Retinal pigment epithelial cell (primary cell): ENCODE data around the gene THYN1.
"Not testable (repeated sequence)": the region's sequence is repeated elsewhere in the genome, so short reads cannot be mapped to it uniquely, and the experiment has no call there.

ENCODE experiments used
- DNase-seq: peaks from one replicate; pipeline ENCODE4 v3.0.0-alpha.2; 2010; ENCODE audit warnings: low read depth
- H3K4me3 ChIP-seq: 2 replicates; pipeline ENCODE4 v1.5.1; 2011; ENCODE audit warnings: mild to moderate bottlenecking, low read length, control low read depth, moderate library complexity
- CTCF ChIP-seq: conservative IDR thresholded peaks from 2 replicates; pipeline ENCODE4 v1.5.1; 2011; ENCODE audit warnings: low read depth, low read length, control low read depth, inconsistent platforms

Gene THYN1

GRCh38 chr11:134289789-134290188 is 36.6 kb upstream of the THYN1 start:
- no peak for DNase-seq
- H3K4me3 ChIP-seq, result no peak overlapping the region
- no peak for TF ChIP-seq CTCF

- TF ChIP-seq CTCF, result no peak
- no peak for DNase-seq
- no peak overlapping the region for H3K4me3 ChIP-seq
Observed at GRCh38 chr11:134289167-134289566, 36.0 kb upstream of the THYN1 start.

- TF ChIP-seq CTCF, result no peak
- DNase-seq, result no peak
- no peak overlapping the region for H3K4me3 ChIP-seq
Observed at GRCh38 chr11:134288486-134288885, 35.3 kb upstream of the THYN1 start.

GRCh38 chr11:134287561-134287960 is 34.4 kb upstream of the THYN1 start:
- TF ChIP-seq CTCF, result no peak
- no peak overlapping the region for H3K4me3 ChIP-seq
- no peak for DNase-seq

- DNase-seq, H3K4me3 ChIP-seq: not testable (repeated sequence)
Observed at GRCh38 chr11:134284349-134284748, 31.2 kb upstream of the THYN1 start.

GRCh38 chr11:134283461-134284230 is 30.5 kb upstream of the THYN1 start:
- TF ChIP-seq CTCF, result no peak
- no peak for DNase-seq
- no peak overlapping the region for H3K4me3 ChIP-seq

- no peak overlapping the region for H3K4me3 ChIP-seq
- no peak for DNase-seq
- no peak for TF ChIP-seq CTCF
Observed at GRCh38 chr11:134282121-134283045, 29.2 kb upstream of the THYN1 start.

- DNase-seq, H3K4me3 ChIP-seq: not testable (repeated sequence)
Observed at GRCh38 chr11:134281635-134282034, 28.5 kb upstream of the THYN1 start.
